ENCODE results near the gene SENP3.

DNA sequence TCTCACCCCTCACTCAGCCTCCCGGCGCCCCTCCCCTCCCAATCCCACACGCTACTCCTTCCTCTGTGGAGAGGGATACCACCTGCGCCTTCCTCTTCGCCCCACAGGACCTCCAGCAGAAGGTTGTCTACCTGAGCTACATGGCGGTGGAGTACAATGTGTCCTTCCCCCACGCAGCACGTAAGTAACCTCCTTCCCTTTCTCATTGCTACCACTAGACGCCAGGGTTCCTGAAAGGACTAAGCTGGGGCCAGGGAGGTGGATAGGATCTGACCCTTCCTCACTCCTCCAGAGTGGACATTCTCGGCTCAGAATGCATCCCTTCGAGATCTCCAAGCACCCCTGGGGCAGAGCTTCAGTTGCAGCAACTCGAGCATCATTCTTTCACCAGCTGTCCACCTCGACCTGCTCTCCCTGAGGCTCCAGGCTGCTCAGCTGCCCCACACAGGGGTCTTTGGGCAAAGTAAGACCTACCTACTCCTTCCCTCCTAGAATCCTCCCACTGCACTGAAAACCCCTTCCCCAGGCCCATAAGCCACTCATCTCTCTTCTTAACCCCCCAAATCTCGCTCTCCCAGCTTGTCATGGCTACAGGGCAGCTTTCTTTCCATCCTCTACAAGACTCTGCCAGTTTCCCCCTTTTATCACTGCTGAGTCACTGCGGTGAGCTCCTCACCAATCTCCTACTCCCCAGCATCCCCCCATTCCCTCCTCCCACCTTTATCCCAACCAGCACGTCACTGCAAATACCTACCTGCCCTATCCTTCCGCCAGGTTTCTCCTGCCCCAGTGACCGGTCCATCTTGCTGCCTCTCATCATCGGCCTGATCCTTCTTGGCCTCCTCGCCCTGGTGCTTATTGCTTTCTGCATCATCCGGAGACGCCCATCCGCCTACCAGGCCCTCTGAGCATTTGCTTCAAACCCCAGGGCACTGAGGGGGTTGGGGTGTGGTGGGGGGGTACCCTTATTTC, 19.2 kb downstream of the SENP3 start:
- no peak for TF ChIP-seq CTCF (IDR thresholded peaks at IDR 0.05)
- no peak for TF ChIP-seq POLR2A (IDR thresholded peaks at IDR 0.05)
